IPS-15b (cell line): ENCODE data around the gene MAVS.

ENCODE experiments used
- H3K27me3 ChIP-seq: one replicate; pipeline ENCODE4 v1.6.1; 2013; ENCODE audit warnings: low read length; ENCODE audit not compliant: control insufficient read depth, insufficient read depth
- H3K36me3 ChIP-seq: one replicate; pipeline ENCODE4 v1.6.1; 2013; ENCODE audit warnings: low read length; ENCODE audit not compliant: control insufficient read depth, insufficient read depth
- H3K4me1 ChIP-seq: one replicate; pipeline ENCODE4 v1.6.1; 2013; ENCODE audit warnings: mild to moderate bottlenecking, low read length; ENCODE audit not compliant: control insufficient read depth, insufficient read depth
- H3K4me3 ChIP-seq: one replicate; pipeline ENCODE4 v1.5.1; 2013; ENCODE audit warnings: low read depth, low read length
- H3K9ac ChIP-seq: one replicate; pipeline ENCODE4 v1.6.1; 2013; ENCODE audit warnings: low read depth, mild to moderate bottlenecking, low read length
- H3K9me3 ChIP-seq: one replicate; pipeline ENCODE4 v1.6.1; 2013; ENCODE audit warnings: mild to moderate bottlenecking, low read length; ENCODE audit not compliant: control insufficient read depth, insufficient read depth

The MAVS gene

GRCh38 chr20:3803854-3804253 is 42.8 kb upstream of the MAVS start:
- Histone ChIP-seq H3K36me3 (peaks cover 26% of the 10 kb centered on the region), H3K9me3 (no peaks in the 10 kb centered on the region), H3K4me1 (peaks cover 23% of the 10 kb centered on the region), H3K4me3 (no peak overlapping the region), H3K27me3 (no peaks in the 10 kb centered on the region), H3K9ac (no peak overlapping the region)

DNA sequence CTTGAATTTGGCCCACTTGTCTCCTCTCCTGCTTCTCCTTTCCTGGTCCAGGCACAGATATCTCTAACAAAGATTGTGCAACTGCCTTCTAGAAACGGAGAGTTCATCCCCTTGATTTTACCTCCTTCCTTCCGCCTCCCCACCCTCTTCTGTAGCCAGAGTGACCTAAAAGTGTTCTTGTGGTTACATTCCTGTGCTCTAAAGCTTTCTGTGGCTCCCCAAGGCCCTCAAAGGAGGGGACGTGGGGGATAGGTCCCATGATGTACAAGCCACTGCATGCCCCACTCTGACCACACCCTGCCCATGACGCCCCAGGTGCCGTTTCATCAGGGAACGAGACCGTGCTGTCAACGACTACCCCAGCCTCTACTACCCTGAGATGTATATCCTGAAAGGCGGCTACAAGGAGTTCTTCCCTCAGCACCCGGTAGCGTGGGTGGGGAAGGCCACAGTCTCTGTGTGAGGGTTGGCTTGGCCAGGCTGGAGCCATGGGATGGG is 42.3 kb upstream of the MAVS start:
- no peak overlapping the region for H3K4me3 ChIP-seq
- H3K9me3 ChIP-seq = no peaks in the 10 kb centered on the region
- no peaks in the 10 kb centered on the region for H3K27me3 ChIP-seq
- peaks cover 23% of the 10 kb centered on the region for H3K4me1 ChIP-seq
- H3K9ac ChIP-seq = no peak overlapping the region
- H3K36me3 ChIP-seq = peaks cover 26% of the 10 kb centered on the region

DNA sequence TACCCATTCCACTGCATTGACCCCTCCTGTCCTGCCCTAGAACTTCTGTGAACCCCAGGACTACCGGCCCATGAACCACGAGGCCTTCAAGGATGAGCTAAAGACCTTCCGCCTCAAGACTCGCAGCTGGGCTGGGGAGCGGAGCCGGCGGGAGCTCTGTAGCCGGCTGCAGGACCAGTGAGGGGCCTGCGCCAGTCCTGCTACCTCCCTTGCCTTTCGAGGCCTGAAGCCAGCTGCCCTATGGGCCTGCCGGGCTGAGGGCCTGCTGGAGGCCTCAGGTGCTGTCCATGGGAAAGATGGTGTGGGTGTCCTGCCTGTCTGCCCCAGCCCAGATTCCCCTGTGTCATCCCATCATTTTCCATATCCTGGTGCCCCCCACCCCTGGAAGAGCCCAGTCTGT is 41.9 kb upstream of the MAVS start:
- Histone ChIP-seq H3K9ac (no peak overlapping the region), H3K9me3 (no peaks in the 10 kb centered on the region), H3K4me1 (peaks cover 21% of the 10 kb centered on the region), H3K36me3 (peaks cover 26% of the 10 kb centered on the region), H3K27me3 (no peaks in the 10 kb centered on the region), H3K4me3 (no peak overlapping the region)

DNA sequence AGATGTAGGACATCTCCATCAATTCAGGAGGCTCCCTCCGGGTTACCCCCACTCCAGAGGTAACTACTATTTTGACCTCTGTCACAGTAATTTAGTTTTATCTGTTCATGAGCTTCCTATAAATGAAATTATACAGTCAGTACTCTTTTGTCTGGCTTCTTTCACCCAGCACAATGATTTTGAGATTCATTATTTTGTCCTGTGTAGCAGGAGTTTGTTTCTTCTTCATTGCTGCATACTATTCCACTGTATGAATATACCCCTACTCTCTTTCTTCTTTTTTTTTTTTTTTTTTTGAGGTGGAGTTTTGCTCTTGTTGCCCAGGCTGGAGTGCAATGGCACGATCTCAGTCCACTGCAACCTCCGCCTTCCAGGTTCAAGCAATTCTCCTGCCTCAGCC is 38.1 kb upstream of the MAVS start:
- H3K9ac ChIP-seq = no peak overlapping the region
- H3K4me3 ChIP-seq = no peak overlapping the region
- peaks cover 16% of the 10 kb centered on the region for H3K4me1 ChIP-seq
- no peaks in the 10 kb centered on the region for H3K27me3 ChIP-seq
- H3K9me3 ChIP-seq = no peaks in the 10 kb centered on the region
- peaks cover 8% of the 10 kb centered on the region for H3K36me3 ChIP-seq

- Histone ChIP-seq H3K9ac (no peak overlapping the region), H3K4me3 (no peak overlapping the region)
These were observed 35.0 kb upstream of the MAVS start for GRCh38 chr20:3811467-3812258.

DNA sequence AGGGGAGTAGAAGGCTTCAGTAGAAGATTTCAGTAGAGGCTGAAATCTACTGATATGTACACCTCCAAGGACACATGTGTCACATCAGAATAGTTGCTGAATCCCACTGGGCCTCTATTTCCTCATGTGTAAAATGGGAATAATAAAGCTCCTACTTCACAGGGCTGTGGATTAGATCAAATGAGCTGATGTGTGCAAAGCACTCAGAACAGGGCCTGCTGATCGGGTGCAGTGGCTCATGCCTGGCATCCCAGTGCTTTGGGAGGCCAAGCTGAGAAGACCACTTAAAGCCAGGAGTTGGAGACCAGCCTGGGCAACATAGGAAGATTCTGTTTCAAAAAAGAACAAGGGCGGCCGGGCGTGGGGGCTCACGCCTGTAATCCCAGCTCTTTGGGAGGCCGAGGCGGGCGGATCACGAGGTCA is 34.4 kb upstream of the MAVS start:
- H3K4me3 ChIP-seq = no peak overlapping the region
- H3K36me3 ChIP-seq = no peaks in the 10 kb centered on the region
- no peaks in the 10 kb centered on the region for H3K9me3 ChIP-seq
- no peaks in the 10 kb centered on the region for H3K27me3 ChIP-seq
- no peak overlapping the region for H3K9ac ChIP-seq
- peaks cover 8% of the 10 kb centered on the region for H3K4me1 ChIP-seq

More at GRCh38 chr20:3811467-3812258, 35.0 kb upstream of the MAVS start:
- H3K9me3 ChIP-seq = no peaks in the 10 kb centered on the region
- no peaks in the 10 kb centered on the region for H3K36me3 ChIP-seq
- no peaks in the 10 kb centered on the region for H3K27me3 ChIP-seq
- peaks cover 13% of the 10 kb centered on the region for H3K4me1 ChIP-seq

DNA sequence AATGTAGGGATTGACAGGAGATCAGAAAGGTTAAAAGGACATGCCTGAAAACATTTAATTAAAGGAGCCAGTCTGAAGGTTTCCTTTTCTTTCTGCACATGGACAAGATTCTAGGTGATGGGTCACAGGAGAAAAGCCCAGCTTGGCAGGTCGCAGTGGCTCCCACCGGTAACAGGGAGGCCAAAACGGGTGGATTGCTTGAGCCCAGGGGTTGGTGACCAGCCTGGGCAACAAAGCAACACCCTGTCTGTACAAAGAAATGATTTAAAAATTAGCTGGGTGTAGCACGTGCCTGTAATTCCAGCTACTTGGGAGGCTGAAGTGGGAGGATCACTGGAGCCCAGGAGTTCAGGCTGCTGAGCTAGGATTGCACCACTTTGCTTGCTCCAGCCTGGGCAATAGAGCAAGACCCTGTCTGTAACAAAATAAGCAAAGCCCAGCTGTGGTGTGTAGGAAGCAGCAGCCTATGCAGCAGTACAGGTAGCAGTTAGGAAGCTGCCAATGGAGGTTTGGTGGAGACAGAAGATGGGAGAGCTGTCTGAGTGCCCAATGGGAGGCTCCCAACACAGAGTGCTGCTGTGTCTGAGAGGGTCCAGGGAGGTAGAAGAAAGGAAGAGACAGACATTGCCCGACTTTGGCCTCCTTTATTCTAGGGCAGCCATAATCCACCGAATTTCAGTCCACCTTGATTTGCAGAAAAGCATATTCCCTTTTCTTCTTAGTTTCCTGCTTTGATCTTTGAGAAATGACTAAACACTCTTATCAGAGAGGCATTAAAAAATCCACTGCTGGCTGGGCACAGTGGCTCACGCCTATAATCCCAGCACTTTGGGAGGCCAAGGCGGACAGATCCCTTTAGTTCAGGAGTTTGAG is 33.4 kb upstream of the MAVS start:
- no peak overlapping the region for H3K4me3 ChIP-seq
- no peaks in the 10 kb centered on the region for H3K9me3 ChIP-seq
- H3K36me3 ChIP-seq = no peaks in the 10 kb centered on the region
- peaks cover 2% of the 10 kb centered on the region for H3K4me1 ChIP-seq
- H3K27me3 ChIP-seq = no peaks in the 10 kb centered on the region
- no peak overlapping the region for H3K9ac ChIP-seq

GRCh38 chr20:3813848-3814581 is 32.6 kb upstream of the MAVS start:
- Histone ChIP-seq H3K9me3 (no peaks in the 10 kb centered on the region), H3K36me3 (no peaks in the 10 kb centered on the region), H3K27me3 (no peaks in the 10 kb centered on the region), H3K9ac (no peak overlapping the region), H3K4me3 (no peak overlapping the region), H3K4me1 (no peaks in the 10 kb centered on the region)

DNA sequence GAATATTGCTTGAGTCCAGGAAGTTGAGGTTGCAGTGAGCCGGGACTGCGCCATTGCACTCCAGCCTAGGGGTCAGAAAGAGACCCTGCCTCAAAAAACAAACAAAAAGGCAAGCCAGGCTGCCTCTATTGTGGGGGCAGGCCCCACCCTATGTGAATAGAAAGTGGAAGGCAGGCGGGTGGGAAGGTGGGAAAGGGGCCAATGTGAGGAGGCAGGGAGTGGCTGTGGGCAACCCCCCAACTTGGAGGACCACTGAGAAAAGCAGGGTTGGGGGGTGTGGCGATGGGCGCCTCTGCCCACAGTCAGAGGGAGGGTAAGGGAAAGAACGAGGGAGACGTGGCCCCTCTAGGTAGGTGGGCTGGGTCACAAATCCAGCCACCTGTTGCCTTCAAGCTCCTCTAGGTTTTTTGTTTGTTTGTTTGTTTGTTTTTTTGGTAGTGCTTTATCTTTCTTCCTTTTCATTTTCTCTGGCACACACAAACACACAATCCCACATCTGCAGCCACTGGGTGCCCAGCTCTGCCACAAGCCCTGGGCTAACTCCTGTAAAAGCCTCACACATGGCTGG is 31.6 kb upstream of the MAVS start:
- H3K9me3 ChIP-seq = no peaks in the 10 kb centered on the region

GRCh38 chr20:3815703-3816315 is 30.8 kb upstream of the MAVS start:
- Histone ChIP-seq H3K9me3 (no peaks in the 10 kb centered on the region), H3K9ac (no peak overlapping the region), H3K27me3 (no peaks in the 10 kb centered on the region), H3K4me1 (no peaks in the 10 kb centered on the region), H3K4me3 (no peak overlapping the region), H3K36me3 (no peaks in the 10 kb centered on the region)

More for the DNA sequence above, 31.6 kb upstream of the MAVS start:
- Histone ChIP-seq H3K4me1 (no peaks in the 10 kb centered on the region), H3K36me3 (no peaks in the 10 kb centered on the region), H3K27me3 (no peaks in the 10 kb centered on the region), H3K9ac (no peak overlapping the region), H3K4me3 (no peak overlapping the region)
